Measurements from ENCODE around the gene UMAD1. TPM values are rescaled to one million over a fixed set of nuclear protein-coding genes. Genes with fewer than 3 reads are reported as not detected.

Gene UMAD1
- total and polyA plus RNA-seq, 12 donors = 3.5 to 24.7 (median 17.0) TPM

DNA sequence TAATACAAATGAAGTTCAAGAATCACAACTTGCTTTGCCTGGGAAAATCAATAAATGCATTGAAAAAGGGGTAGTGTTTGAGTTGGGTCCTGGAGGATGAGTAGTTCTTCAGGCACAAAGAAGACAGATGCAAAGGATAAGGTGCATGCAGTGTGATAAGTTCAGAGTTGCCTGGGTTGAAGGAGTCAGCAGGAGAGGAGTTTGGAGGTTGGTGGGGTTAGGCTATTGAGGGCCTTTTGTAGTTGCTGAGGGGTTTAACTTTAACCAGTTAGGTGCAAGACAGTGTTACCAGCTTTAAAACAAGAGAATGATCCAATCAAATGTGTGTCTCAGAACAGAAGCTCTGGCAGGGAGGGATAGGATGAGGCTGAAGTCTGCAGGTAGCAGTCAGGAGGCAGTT is 283.8 kb downstream of the UMAD1 start:
- DNase-seq (no peak), ATAC-seq (no peak)
- H3K36me3 ChIP-seq = no peaks in the 10 kb centered on the region
- no peaks in the 10 kb centered on the region for H3K27me3 ChIP-seq
- H3K4me1 ChIP-seq = no peaks in the 10 kb centered on the region
- TF ChIP-seq, protein P1, sequence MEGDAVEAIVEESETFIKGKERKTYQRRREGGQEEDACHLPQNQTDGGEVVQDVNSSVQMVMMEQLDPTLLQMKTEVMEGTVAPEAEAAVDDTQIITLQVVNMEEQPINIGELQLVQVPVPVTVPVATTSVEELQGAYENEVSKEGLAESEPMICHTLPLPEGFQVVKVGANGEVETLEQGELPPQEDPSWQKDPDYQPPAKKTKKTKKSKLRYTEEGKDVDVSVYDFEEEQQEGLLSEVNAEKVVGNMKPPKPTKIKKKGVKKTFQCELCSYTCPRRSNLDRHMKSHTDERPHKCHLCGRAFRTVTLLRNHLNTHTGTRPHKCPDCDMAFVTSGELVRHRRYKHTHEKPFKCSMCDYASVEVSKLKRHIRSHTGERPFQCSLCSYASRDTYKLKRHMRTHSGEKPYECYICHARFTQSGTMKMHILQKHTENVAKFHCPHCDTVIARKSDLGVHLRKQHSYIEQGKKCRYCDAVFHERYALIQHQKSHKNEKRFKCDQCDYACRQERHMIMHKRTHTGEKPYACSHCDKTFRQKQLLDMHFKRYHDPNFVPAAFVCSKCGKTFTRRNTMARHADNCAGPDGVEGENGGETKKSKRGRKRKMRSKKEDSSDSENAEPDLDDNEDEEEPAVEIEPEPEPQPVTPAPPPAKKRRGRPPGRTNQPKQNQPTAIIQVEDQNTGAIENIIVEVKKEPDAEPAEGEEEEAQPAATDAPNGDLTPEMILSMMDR (IDR thresholded peaks at IDR 0.05) = no peak
- intact Hi-C loops (cut with DNase I) = loop anchor here in 1 of 10 donors (10.0 kb wide), 1 partner anchor 110 kb away; no protein-coding TSS in a partner anchor
- no peak overlapping the region for H3K4me3 ChIP-seq
- no peak overlapping the region for H3K27ac ChIP-seq
- H3K9me3 ChIP-seq = no peaks in the 10 kb centered on the region

Other genes starting within 250 kb of the UMAD1 start
- 1 to 10 TPM in 9 of 10 donors, under 1 TPM in 1; 0.88 to 8.1 (median 1.5) TPM for gene COL28A1, start 104.9 kb upstream of the UMAD1 start, total RNA-seq
- 1 to 10 TPM in 1 of 2 donors, under 1 TPM in 1; 0.35 to 4.0 TPM for gene COL28A1, start 104.9 kb upstream of the UMAD1 start, polyA plus RNA-seq
- gene MIOS, start 73.9 kb upstream of the UMAD1 start, total RNA-seq = 10 to 100 TPM; 15.7 to 28.8 (median 20.8) TPM
- 10 to 100 TPM in 1 of 2 donors, 1 to 10 TPM in 1; 8.9 to 14.0 TPM for gene MIOS, start 73.9 kb upstream of the UMAD1 start, polyA plus RNA-seq
- 10 to 100 TPM; 17.4 to 25.9 (median 22.9) TPM for gene RPA3, start 77.9 kb downstream of the UMAD1 start, total RNA-seq
- 10 to 100 TPM; 15.9 to 20.6 TPM for gene RPA3, start 77.9 kb downstream of the UMAD1 start, polyA plus RNA-seq